Loucy (cell line): Measurements from ENCODE around the gene MVP.
"Not testable (repeated sequence)": the region's sequence is repeated elsewhere in the genome, so short reads cannot be mapped to it uniquely, and the experiment has no call there.

Experiments
- H2AFZ ChIP-seq: fragments of 200-600 bp; sonication (generic); 2 replicates; pipeline ENCODE4 v1.6.0; 2016; ENCODE audit warnings: antibody characterized with exemption, mild to moderate bottlenecking, low read length, moderate library complexity
- H3F3A ChIP-seq: fragments of 200-600 bp; 2 replicates; pipeline ENCODE4 v1.6.0; 2016; ENCODE audit warnings: antibody characterized with exemption, low read depth, mild to moderate bottlenecking
- H3K27me3 ChIP-seq: fragments of 200-600 bp; sonication (generic); 2 replicates; pipeline ENCODE4 v1.6.1; 2014; ENCODE audit warnings: low read length, mild to moderate bottlenecking; ENCODE audit not compliant: insufficient read depth, poor library complexity, severe bottlenecking
- H3K36me3 ChIP-seq: fragments of 200-600 bp; sonication (generic); 2 replicates; pipeline ENCODE4 v1.6.1; 2016; ENCODE audit warnings: low read length; ENCODE audit not compliant: insufficient read depth
- H3K4me1 ChIP-seq: fragments of 200-600 bp; sonication (generic); 2 replicates; pipeline ENCODE4 v1.5.1; 2014; ENCODE audit warnings: low read length, mild to moderate bottlenecking; ENCODE audit not compliant: insufficient read depth, poor library complexity, severe bottlenecking
- H3K4me2 ChIP-seq: fragments of 200-600 bp; sonication (generic); 2 replicates; pipeline ENCODE4 v1.6.0; 2014; ENCODE audit warnings: antibody characterized with exemption, low read length, low read depth, mild to moderate bottlenecking; ENCODE audit not compliant: poor library complexity, severe bottlenecking
- H3K4me3 ChIP-seq: fragments of 200-600 bp; sonication (generic); 2 replicates; pipeline ENCODE4 v1.5.1; 2014; ENCODE audit warnings: low read length, mild to moderate bottlenecking, mixed read lengths; ENCODE audit not compliant: poor library complexity, severe bottlenecking
- H3K79me2 ChIP-seq: fragments of 200-600 bp; sonication (generic); 2 replicates; pipeline ENCODE4 v1.6.1; 2014; ENCODE audit warnings: low read length; ENCODE audit not compliant: insufficient read depth
- H3K9ac ChIP-seq: fragments of 200-600 bp; sonication (generic); 2 replicates; pipeline ENCODE4 v1.6.0; 2014; ENCODE audit warnings: mild to moderate bottlenecking, low read depth, low read length, moderate library complexity; ENCODE audit not compliant: poor library complexity, severe bottlenecking
- H3K9me2 ChIP-seq: fragments of 200-600 bp; sonication (generic); replicated peaks from 2 replicates; pipeline ENCODE4 v1.6.1; 2016; ENCODE audit warnings: low read depth, low read length, mixed read lengths
- H3K9me3 ChIP-seq: fragments of 200-600 bp; sonication (generic); 2 replicates; pipeline ENCODE4 v1.6.1; 2014; ENCODE audit warnings: mild to moderate bottlenecking, antibody characterized with exemption, low read length, low read depth; ENCODE audit not compliant: insufficient read depth
- H4K20me1 ChIP-seq: fragments of 200-600 bp; sonication (generic); 2 replicates; pipeline ENCODE4 v1.6.0; 2014; ENCODE audit warnings: antibody characterized with exemption, low read length, mild to moderate bottlenecking; ENCODE audit not compliant: insufficient read depth, poor library complexity, severe bottlenecking
- EZH2phosphoT487 ChIP-seq: fragments of 200-600 bp; IDR thresholded peaks from 2 replicates; pipeline ENCODE4 v1.6.1; 2018; ENCODE audit warnings: antibody characterized with exemption, mild to moderate bottlenecking, moderate library complexity, borderline replicate concordance
- TF ChIP-seq, protein P1 (sequence below): fragments of 200-600 bp; sonication (generic); conservative IDR thresholded peaks from 2 replicates; pipeline ENCODE4 v1.5.1; 2014; ENCODE audit warnings: mild to moderate bottlenecking, antibody characterized with exemption, low read length

MVP gene

DNA sequence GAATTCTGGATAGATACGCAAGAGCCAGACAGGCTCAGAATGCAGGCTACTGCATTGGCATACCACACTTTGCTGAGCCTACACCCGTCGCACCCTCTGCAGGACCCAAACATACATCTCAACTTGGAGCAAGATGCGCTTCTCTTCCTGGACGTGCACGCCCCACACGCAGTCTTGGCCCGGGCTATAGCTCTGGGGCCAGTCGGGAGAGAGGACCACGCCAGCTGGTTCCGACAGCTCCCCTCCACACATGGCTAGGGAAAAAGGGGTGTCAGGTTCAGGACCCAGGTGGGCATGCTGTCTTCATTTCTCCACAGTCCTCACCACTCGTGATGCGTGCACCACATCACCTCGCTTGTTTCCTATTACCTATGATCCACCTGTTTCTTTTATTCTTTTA, 57.9 kb downstream of the MVP start:
- no peak overlapping the region for H3K4me2 ChIP-seq

GRCh38 chr16:29881050-29881449, 60.8 kb downstream of the MVP start:
- Histone ChIP-seq H2AFZ (no peak overlapping the region), H3K9me3 (no peaks in the 10 kb centered on the region), H3K36me3 (no peaks in the 10 kb centered on the region), H3K79me2 (no peaks in the 10 kb centered on the region), H3K4me1 (no peaks in the 10 kb centered on the region), H3K9me2 (no peaks in the 10 kb centered on the region), H3K9ac (no peak overlapping the region), H3K4me2 (no peak overlapping the region), H4K20me1 (no peaks in the 10 kb centered on the region), H3F3A (no peaks in the 10 kb centered on the region), H3K27me3 (no peaks in the 10 kb centered on the region), H3K4me3 (no peak overlapping the region)
- TF ChIP-seq, protein P1, sequence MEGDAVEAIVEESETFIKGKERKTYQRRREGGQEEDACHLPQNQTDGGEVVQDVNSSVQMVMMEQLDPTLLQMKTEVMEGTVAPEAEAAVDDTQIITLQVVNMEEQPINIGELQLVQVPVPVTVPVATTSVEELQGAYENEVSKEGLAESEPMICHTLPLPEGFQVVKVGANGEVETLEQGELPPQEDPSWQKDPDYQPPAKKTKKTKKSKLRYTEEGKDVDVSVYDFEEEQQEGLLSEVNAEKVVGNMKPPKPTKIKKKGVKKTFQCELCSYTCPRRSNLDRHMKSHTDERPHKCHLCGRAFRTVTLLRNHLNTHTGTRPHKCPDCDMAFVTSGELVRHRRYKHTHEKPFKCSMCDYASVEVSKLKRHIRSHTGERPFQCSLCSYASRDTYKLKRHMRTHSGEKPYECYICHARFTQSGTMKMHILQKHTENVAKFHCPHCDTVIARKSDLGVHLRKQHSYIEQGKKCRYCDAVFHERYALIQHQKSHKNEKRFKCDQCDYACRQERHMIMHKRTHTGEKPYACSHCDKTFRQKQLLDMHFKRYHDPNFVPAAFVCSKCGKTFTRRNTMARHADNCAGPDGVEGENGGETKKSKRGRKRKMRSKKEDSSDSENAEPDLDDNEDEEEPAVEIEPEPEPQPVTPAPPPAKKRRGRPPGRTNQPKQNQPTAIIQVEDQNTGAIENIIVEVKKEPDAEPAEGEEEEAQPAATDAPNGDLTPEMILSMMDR, result no peak
- TF ChIP-seq EZH2phosphoT487, result no peak

More for the DNA sequence above, 57.9 kb downstream of the MVP start:
- Histone ChIP-seq H4K20me1 (no peaks in the 10 kb centered on the region), H2AFZ (no peak overlapping the region), H3K27me3 (no peaks in the 10 kb centered on the region), H3K4me3 (no peak overlapping the region), H3K9me3 (no peaks in the 10 kb centered on the region), H3K36me3 (no peaks in the 10 kb centered on the region), H3K79me2 (no peaks in the 10 kb centered on the region), H3K4me1 (no peaks in the 10 kb centered on the region), H3K9ac (no peak overlapping the region), H3F3A (no peaks in the 10 kb centered on the region), H3K9me2 (no peaks in the 10 kb centered on the region)
- no peak for TF ChIP-seq EZH2phosphoT487
- TF ChIP-seq, protein P1, result no peak

- H3F3A ChIP-seq, result no peaks in the 10 kb centered on the region
- H3K36me3 ChIP-seq, result no peaks in the 10 kb centered on the region
- H4K20me1 ChIP-seq, result no peaks in the 10 kb centered on the region
- H2AFZ ChIP-seq, result no peak overlapping the region
- no peaks in the 10 kb centered on the region for H3K79me2 ChIP-seq
- H3K4me3 ChIP-seq, result no peak overlapping the region
- H3K9ac ChIP-seq, result no peak overlapping the region
- no peak overlapping the region for H3K4me2 ChIP-seq
- H3K4me1 ChIP-seq, result no peaks in the 10 kb centered on the region
- H3K9me2 ChIP-seq, result no peaks in the 10 kb centered on the region
- TF ChIP-seq EZH2phosphoT487, result no peak
- TF ChIP-seq, protein P1, result no peak
- no peaks in the 10 kb centered on the region for H3K9me3 ChIP-seq
- no peaks in the 10 kb centered on the region for H3K27me3 ChIP-seq
These were observed 63.7 kb downstream of the MVP start for GRCh38 chr16:29883987-29884386.

- not testable (repeated sequence) for H3F3A ChIP-seq, H4K20me1 ChIP-seq, H3K79me2 ChIP-seq, H3K4me2 ChIP-seq, H3K9me3 ChIP-seq, H2AFZ ChIP-seq, H3K9me2 ChIP-seq, H3K36me3 ChIP-seq, H3K4me1 ChIP-seq, H3K4me3 ChIP-seq, H3K27me3 ChIP-seq, H3K9ac ChIP-seq
These were observed 69.1 kb downstream of the MVP start for GRCh38 chr16:29889372-29889771.
